Measurements from ENCODE around the gene PEAR1. TPM values are rescaled to one million over a fixed set of nuclear protein-coding genes. Genes with fewer than 3 reads are reported as not detected.
A peak's percentile ranks its signal among the peaks of the same experiment; 100 is the strongest.

PEAR1 gene
- total RNA-seq, 4 donors from 2014 or later, result 4.9 to 17.3 (median 7.0) TPM

- Histone ChIP-seq H3K27ac (no peak overlapping the region), H3K4me3 (no peak overlapping the region), H3K27me3 (no peaks in the 10 kb centered on the region), H3K4me1 (peaks cover 0 to 10% (median 0%) of the 10 kb centered on the region in 4 donors), H3K9me3 (no peaks in the 10 kb centered on the region), H3K36me3 (peaks cover 0 to 6% (median 0%) of the 10 kb centered on the region in 3 donors)
- no peak for TF ChIP-seq POLR2A (IDR thresholded peaks at IDR 0.05)
- no peak for TF ChIP-seq CTCF (IDR thresholded peaks at IDR 0.05)
- DNase-seq, result no peak
Observed at GRCh38 chr1:156912310-156912709, 18.8 kb downstream of the PEAR1 start.

- peaks cover 0 to 5% (median 0%) of the 10 kb centered on the region in 4 donors for H3K4me1 ChIP-seq
- H3K9me3 ChIP-seq, result no peaks in the 10 kb centered on the region
- peak in 1 of 3 donors; percentile 43 for DNase-seq
- H3K36me3 ChIP-seq, result peaks cover 0 to 6% (median 0%) of the 10 kb centered on the region in 3 donors
- no peaks in the 10 kb centered on the region for H3K27me3 ChIP-seq
- H3K4me3 ChIP-seq, result no peak overlapping the region
- H3K27ac ChIP-seq, result no peak overlapping the region
- TF ChIP-seq CTCF (IDR thresholded peaks at IDR 0.05), result no peak
- TF ChIP-seq POLR2A (IDR thresholded peaks at IDR 0.05), result no peak
Observed at GRCh38 chr1:156912861-156913808, 19.6 kb downstream of the PEAR1 start.

- H3K36me3 ChIP-seq, result peaks cover 0 to 6% (median 0%) of the 10 kb centered on the region in 3 donors
Observed at GRCh38 chr1:156913809-156914387, 20.4 kb downstream of the PEAR1 start.

GRCh38 chr1:156914440-156914856, 20.9 kb downstream of the PEAR1 start:
- no peaks in the 10 kb centered on the region for H3K27me3 ChIP-seq
- no peak for TF ChIP-seq POLR2A (IDR thresholded peaks at IDR 0.05)
- TF ChIP-seq CTCF (IDR thresholded peaks at IDR 0.05), result no peak
- H3K4me1 ChIP-seq, result peaks cover 0 to 5% (median 0%) of the 10 kb centered on the region in 4 donors
- H3K9me3 ChIP-seq, result no peaks in the 10 kb centered on the region
- H3K36me3 ChIP-seq, result peaks cover 0 to 6% (median 0%) of the 10 kb centered on the region in 3 donors
- no peak for DNase-seq
- H3K4me3 ChIP-seq, result no peak overlapping the region
- no peak overlapping the region for H3K27ac ChIP-seq

More at GRCh38 chr1:156913809-156914387, 20.4 kb downstream of the PEAR1 start:
- no peak for TF ChIP-seq CTCF (IDR thresholded peaks at IDR 0.05)
- no peak for TF ChIP-seq POLR2A (IDR thresholded peaks at IDR 0.05)
- H3K9me3 ChIP-seq, result no peaks in the 10 kb centered on the region
- H3K27ac ChIP-seq, result no peak overlapping the region
- no peaks in the 10 kb centered on the region for H3K27me3 ChIP-seq
- H3K4me3 ChIP-seq, result no peak overlapping the region
- no peak for DNase-seq
- H3K4me1 ChIP-seq, result peaks cover 0 to 5% (median 0%) of the 10 kb centered on the region in 4 donors

GRCh38 chr1:156920233-156921052, 26.9 kb downstream of the PEAR1 start, which contains the start of gene LRRC71:
LRRC71 (plus strand) TSS chr1:156920632; CDS start chr1:156920804, 172 bp downstream.
- Histone ChIP-seq H3K27me3 (peaks cover 0 to 18% of the 10 kb centered on the region in 2 donors), H3K4me1 (peaks cover 0 to 21% (median 0%) of the 10 kb centered on the region in 4 donors), H3K9me3 (no peaks in the 10 kb centered on the region), H3K27ac (no peak within 1 kb of the TSS), H3K36me3 (no peaks in the 10 kb centered on the region), H3K4me3 (peak within 1 kb of the TSS in 1 of 4 donors; percentile 2)
- DNase-seq, result peak in 2 of 3 donors; percentile 70 to 85
- TF ChIP-seq CTCF (IDR thresholded peaks at IDR 0.05), result peak in 5 of 6 experiments; percentile 4 to 83 (median 69)
- TF ChIP-seq POLR2A (IDR thresholded peaks at IDR 0.05), result no peak

All from Peyer's patch (tissue), 4 donors.